HK-2 (cell line): ENCODE results near the gene STT3B.
"Not testable (repeated sequence)": the region's sequence is repeated elsewhere in the genome, so short reads cannot be mapped to it uniquely, and the experiment has no call there.

Experiments used
- DNase-seq: peaks from one replicate; pipeline ENCODE4 v3.0.0-alpha.2; 2018; ENCODE audit not compliant: unreplicated experiment

STT3B gene

GRCh38 chr3:31592764-31593163, 60.0 kb downstream of the STT3B start:
- no peak for DNase-seq

GRCh38 chr3:31596176-31596575, 63.5 kb downstream of the STT3B start:
- DNase-seq: no peak

- no peak for DNase-seq
Observed at GRCh38 chr3:31600431-31600830, 67.7 kb downstream of the STT3B start.

GRCh38 chr3:31605333-31605732, 72.6 kb downstream of the STT3B start:
- not testable (repeated sequence) for DNase-seq

GRCh38 chr3:31606453-31606852, 73.7 kb downstream of the STT3B start:
- no peak for DNase-seq

- no peak for DNase-seq
Observed at GRCh38 chr3:31610700-31611275, 78.1 kb downstream of the STT3B start.

GRCh38 chr3:31613177-31613576, 80.5 kb downstream of the STT3B start:
- no peak for DNase-seq

- no peak for DNase-seq
Observed at GRCh38 chr3:31613654-31614053, 80.9 kb downstream of the STT3B start.

GRCh38 chr3:31614162-31614921, 81.6 kb downstream of the STT3B start:
- DNase-seq: no peak

GRCh38 chr3:31615071-31615875, 82.5 kb downstream of the STT3B start:
- DNase-seq: no peak

GRCh38 chr3:31616711-31617110, 84.0 kb downstream of the STT3B start:
- no peak for DNase-seq

- DNase-seq: no peak
Observed at GRCh38 chr3:31620656-31621055, 87.9 kb downstream of the STT3B start.

GRCh38 chr3:31621314-31621713, 88.6 kb downstream of the STT3B start:
- no peak for DNase-seq

GRCh38 chr3:31622636-31623288, 90.0 kb downstream of the STT3B start:
- DNase-seq: no peak

GRCh38 chr3:31624083-31624709, 91.5 kb downstream of the STT3B start:
- no peak for DNase-seq

- DNase-seq: no peak
Observed at GRCh38 chr3:31625358-31625757, 92.6 kb downstream of the STT3B start.

GRCh38 chr3:31629054-31629453, 96.3 kb downstream of the STT3B start:
- no peak for DNase-seq

GRCh38 chr3:31634476-31634875, 101.8 kb downstream of the STT3B start:
- DNase-seq: no peak

GRCh38 chr3:31635545-31635944, 102.8 kb downstream of the STT3B start:
- DNase-seq: no peak

GRCh38 chr3:31636049-31636448, 103.3 kb downstream of the STT3B start:
- no peak for DNase-seq

GRCh38 chr3:31636694-31637442, 104.1 kb downstream of the STT3B start:
- no peak for DNase-seq
